Lower leg skin (tissue), 4 donors: ENCODE measurements around the gene DRC7. TPM values are rescaled to one million over a fixed set of nuclear protein-coding genes. Genes with fewer than 3 reads are reported as not detected.

ENCODE experiments used
- DNase-seq, 2 donors: peaks; one replicate each; pipeline ENCODE4 v3.0.0-alpha.2; 2019; ENCODE audit warnings: low spot score in 2 of 2
- H3K4me3 ChIP-seq: fragments of 200-600 bp; sonication (generic); 2 replicates; pipeline ENCODE4 v1.5.1; 2017; ENCODE audit warnings: mild to moderate bottlenecking, low read depth; ENCODE audit not compliant: poor library complexity, severe bottlenecking
- POLR2A ChIP-seq, 2 donors: fragments of 450-650 bp; IDR thresholded peaks; one replicate each; pipeline ENCODE4 v1.6.1; 2016 to 2017; ENCODE audit warnings: antibody characterized with exemption in 2 of 2, mild to moderate bottlenecking in 1 of 2, moderate library complexity in 1 of 2
- WGBS, 2 donors: methylation state at CpG; one replicate each; pipeline ENCODE4 v1.1.5; 2018; 5-methylcytosine and 5-hydroxymethylcytosine counted together
- intact Hi-C: fragments of 100-400 bp; cut with DNase I; formaldehyde crosslinking; loops from one replicate; pipeline ENCODE4 v1.15.0; 2023; ENCODE audit warnings: low total_unique reads
- total RNA-seq, 4 donors: library from RNA; depleted of rRNA; stranded (reverse); fragments of >200 nt; gene quantifications; one replicate each; pipeline ENCODE4 v1.1.0, GENCODE V29; 2016
- TF ChIP-seq, protein P1 (sequence below), 3 donors: fragments of 450-650 bp; IDR thresholded peaks; one replicate each; pipeline ENCODE4 v1.5.1; 2016; ENCODE audit warnings: antibody characterized with exemption in 3 of 3, mild to moderate bottlenecking in 3 of 3, moderate library complexity in 2 of 3

DRC7 gene
- total RNA-seq, 4 donors from 2014 or later: not detected

DNA sequence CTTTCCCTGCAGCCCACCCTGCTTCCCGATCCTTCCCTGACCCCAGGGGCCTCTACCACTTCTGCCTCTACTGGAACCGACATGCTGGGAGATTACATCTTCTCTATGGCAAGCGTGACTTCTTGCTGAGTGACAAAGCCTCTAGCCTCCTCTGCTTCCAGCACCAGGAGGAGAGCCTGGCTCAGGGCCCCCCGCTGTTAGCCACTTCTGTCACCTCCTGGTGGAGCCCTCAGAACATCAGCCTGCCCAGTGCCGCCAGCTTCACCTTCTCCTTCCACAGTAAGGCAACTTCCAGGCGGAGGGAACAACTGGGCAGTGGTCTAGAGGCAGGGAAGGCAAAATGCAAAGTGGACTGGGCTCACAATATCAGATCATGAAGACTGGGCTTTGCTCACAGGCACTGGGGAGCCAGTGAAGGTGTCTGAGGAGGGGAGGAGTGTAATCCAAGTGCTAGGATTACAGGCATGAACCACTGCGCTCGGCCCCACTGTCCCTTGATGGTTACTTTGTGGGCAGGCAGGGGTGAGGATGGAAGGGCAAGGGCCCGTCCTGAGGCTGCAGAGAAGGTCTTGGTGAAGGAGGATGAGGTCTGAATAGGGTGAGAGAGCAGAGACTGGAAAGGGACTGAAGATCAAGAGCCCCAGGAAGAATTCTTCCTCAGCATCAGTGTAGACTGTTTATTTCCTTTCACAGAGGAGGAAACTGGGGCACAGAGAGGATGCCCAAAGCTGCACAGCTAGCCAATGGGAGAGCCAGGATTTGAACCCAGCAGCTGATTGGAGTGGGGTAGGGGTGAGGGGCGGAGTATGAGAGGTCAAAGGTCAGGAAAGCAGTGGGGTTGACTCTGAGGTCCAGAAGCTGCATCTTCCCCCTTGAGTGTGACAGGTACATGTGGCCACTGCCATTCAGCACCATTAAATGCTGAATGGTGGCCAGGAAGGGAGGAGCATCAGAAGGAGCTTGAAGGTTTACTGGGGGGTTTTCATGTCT, 43.0 kb upstream of the DRC7 start:
- 82 to 85% methylated on average over 10 of the region's 10 CpGs for WGBS, 2 donors
- intact Hi-C loops: no loop called here
- DNase-seq: no peak
- TF ChIP-seq, protein P1, sequence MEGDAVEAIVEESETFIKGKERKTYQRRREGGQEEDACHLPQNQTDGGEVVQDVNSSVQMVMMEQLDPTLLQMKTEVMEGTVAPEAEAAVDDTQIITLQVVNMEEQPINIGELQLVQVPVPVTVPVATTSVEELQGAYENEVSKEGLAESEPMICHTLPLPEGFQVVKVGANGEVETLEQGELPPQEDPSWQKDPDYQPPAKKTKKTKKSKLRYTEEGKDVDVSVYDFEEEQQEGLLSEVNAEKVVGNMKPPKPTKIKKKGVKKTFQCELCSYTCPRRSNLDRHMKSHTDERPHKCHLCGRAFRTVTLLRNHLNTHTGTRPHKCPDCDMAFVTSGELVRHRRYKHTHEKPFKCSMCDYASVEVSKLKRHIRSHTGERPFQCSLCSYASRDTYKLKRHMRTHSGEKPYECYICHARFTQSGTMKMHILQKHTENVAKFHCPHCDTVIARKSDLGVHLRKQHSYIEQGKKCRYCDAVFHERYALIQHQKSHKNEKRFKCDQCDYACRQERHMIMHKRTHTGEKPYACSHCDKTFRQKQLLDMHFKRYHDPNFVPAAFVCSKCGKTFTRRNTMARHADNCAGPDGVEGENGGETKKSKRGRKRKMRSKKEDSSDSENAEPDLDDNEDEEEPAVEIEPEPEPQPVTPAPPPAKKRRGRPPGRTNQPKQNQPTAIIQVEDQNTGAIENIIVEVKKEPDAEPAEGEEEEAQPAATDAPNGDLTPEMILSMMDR (IDR thresholded peaks at IDR 0.05): no peak
- TF ChIP-seq POLR2A (IDR thresholded peaks at IDR 0.05): no peak
- no peak overlapping the region for H3K4me3 ChIP-seq

DNA sequence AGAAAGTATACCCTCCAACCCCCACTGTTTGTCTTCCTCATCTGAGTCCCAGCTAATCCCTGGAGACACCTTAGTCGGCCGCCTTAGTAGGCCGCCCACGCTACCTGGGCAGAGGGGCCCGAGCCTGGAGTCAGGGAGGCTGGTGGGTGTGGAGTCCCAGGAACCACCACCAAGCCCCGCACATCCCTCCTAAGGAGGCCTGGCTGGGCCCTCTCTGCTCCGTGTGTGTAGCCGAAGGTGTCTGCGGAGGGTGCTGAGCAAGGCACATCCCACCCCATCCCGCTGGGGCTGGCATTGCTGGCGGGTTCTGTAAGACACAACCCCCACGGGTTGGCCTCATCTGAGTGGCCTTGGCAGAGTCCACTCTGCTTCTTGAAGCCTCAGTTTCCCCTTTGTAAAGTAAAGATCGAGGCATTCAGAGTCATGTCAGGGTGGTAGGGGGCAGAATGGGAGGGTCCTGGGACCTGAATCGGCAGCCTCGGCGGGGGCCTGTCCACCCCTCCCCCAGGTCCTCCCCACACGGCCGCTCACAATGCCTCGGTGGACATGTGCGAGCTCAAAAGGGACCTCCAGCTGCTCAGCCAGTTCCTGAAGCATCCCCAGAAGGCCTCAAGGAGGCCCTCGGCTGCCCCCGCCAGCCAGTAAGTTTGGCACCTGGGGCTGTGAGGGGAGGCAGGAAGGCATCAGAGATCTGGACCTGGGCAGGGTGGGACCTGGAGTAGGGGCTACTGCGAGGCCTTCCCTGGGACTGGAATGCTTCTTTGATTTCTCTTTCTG, 41.7 kb upstream of the DRC7 start:
- 89 to 90% methylated on average over 17 to 18 of the region's 23 CpGs for WGBS, 2 donors
- TF ChIP-seq, protein P1 (IDR thresholded peaks at IDR 0.05): no peak
- TF ChIP-seq POLR2A (IDR thresholded peaks at IDR 0.05): no peak
- no peak overlapping the region for H3K4me3 ChIP-seq
- intact Hi-C loops: no loop called here
- no peak for DNase-seq

DNA sequence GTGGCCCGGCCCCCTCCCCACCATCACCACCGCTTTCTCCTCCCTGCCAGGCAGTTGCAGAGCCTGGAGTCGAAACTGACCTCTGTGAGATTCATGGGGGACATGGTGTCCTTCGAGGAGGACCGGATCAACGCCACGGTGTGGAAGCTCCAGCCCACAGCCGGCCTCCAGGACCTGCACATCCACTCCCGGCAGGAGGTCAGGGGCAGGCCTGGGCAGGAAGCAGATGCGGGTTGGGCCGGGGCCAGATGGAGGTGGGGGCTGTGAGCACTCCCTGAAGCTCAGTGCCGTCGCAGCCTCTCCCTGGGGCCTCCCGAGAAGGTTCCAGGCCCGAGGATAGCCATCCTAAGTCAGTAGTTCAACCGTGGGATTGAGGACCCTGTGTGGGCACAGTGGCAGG, 40.7 kb upstream of the DRC7 start:
- WGBS, 2 donors: 52 to 53% methylated on average over 16 of the region's 16 CpGs
- H3K4me3 ChIP-seq: no peak overlapping the region
- intact Hi-C loops: no loop called here
- no peak for DNase-seq
- TF ChIP-seq, protein P1 (IDR thresholded peaks at IDR 0.05): no peak
- TF ChIP-seq POLR2A (IDR thresholded peaks at IDR 0.05): no peak

DNA sequence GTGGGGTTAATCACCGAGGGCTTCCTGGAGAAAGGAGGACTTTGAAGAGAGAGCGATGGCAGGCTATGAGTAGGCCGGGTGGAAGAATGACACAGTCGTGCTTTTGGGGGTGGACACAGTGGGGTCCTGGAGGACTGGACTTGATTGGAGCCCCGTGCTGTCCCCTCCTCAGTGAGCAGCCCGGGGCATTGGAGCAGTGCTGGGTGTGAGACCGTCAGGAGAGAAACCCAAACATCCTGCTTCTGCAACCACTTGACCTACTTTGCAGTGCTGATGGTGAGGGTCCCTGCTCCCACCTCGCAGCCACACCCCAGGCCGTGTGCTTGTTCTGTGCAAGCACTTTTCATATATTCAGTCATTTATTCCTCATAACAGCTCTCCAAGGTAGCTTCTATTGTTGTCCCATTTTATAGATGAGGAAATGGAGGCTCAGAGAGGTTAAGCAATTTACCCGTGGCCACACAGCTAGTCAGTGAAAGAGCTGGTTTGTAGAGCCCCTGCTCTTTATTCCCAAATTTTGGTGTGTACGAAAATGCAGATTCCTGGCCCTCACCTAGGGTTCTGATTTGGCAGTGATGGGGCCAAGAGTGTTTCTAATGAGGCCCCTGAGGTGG, 38.2 kb upstream of the DRC7 start:
- no peak overlapping the region for H3K4me3 ChIP-seq
- intact Hi-C loops: no loop called here
- 80 to 95% methylated on average over 11 of the region's 11 CpGs for WGBS, 2 donors
- TF ChIP-seq, protein P1 (IDR thresholded peaks at IDR 0.05): no peak
- no peak for TF ChIP-seq POLR2A (IDR thresholded peaks at IDR 0.05)
- no peak for DNase-seq

DNA sequence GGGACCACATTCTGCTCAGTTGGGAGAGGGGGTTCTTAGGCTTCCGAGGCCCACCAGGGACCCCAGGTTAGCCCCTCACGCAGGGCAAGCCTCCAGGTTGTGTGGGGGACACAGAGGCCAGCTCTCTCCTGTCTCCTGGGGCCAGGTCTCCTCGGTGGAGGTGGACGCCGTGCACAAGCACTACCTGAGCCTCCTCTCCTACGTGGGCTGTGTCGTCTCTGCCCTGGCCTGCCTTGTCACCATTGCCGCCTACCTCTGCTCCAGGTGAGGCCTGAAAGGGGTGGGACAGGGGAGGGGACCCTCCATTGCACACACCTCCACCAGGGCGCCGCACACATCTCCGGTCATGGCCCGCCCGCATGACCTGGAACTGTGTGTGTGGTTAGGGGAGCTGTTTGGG, 37.4 kb upstream of the DRC7 start:
- TF ChIP-seq POLR2A (IDR thresholded peaks at IDR 0.05): no peak
- TF ChIP-seq, protein P1 (IDR thresholded peaks at IDR 0.05): no peak
- intact Hi-C loops: no loop called here

More for the DNA sequence above, 37.4 kb upstream of the DRC7 start:
- WGBS, 2 donors: 81 to 85% methylated on average over 13 of the region's 13 CpGs
- DNase-seq: no peak
- H3K4me3 ChIP-seq: no peak overlapping the region
